ENCODE measurements around the gene SLC12A6.

SLC12A6 gene

DNA sequence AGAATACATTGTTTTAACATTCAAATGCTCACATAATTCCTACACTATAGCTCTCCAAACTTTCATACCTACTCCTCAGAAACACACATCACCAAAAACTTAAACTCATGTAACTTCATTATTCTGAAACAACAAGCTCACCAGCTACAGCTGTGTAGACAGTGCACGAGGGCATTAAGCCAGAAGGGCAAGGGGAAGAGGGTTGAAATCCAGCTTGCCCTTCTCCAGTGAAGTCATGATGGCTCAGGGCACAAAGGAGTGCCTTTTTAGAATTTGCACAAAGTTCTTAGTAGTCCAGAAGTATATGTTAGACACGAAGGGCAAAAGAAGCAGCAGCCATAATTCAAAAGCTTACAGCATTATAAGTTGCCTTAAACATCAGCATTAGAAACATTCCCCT is 8.6 kb downstream of the SLC12A6 start:
- no peak for DNase-seq
- TF ChIP-seq GATA1 (IDR thresholded peaks at IDR 0.05; ENCODE audit: low read depth, low read length) (no peak), POLR2A (IDR thresholded peaks at IDR 0.05; ENCODE audit: low read length) (no peak)

DNA sequence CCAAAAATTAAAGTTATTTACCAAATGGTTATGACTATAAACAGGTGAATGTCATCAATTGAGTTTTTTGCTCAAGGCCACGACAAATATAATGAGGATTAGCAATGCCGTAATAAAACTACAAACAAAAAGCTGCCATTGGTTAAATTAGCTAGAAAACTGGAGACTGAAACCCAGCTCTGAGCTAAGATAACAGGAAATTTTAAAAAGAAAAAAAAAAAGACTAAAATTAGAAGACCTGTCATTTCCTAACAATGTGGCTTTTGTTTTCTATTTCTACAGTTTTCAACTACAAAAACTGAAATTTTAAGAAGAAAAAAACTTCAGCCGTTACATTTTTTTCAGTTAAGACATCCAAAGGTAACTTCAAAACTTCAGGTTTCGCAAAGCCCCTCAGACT is 9.7 kb downstream of the SLC12A6 start:
- DNase-seq, result no peak
- TF ChIP-seq GATA1 (IDR thresholded peaks at IDR 0.05; ENCODE audit: low read depth, low read length) (no peak), POLR2A (IDR thresholded peaks at IDR 0.05; ENCODE audit: low read length) (no peak)

GRCh38 chr15:34325368-34325767 is 12.2 kb downstream of the SLC12A6 start:
- TF ChIP-seq GATA1 (IDR thresholded peaks at IDR 0.05; ENCODE audit: low read depth, low read length) (no peak), POLR2A (IDR thresholded peaks at IDR 0.05; ENCODE audit: low read length) (no peak)
- DNase-seq, result no peak

DNA sequence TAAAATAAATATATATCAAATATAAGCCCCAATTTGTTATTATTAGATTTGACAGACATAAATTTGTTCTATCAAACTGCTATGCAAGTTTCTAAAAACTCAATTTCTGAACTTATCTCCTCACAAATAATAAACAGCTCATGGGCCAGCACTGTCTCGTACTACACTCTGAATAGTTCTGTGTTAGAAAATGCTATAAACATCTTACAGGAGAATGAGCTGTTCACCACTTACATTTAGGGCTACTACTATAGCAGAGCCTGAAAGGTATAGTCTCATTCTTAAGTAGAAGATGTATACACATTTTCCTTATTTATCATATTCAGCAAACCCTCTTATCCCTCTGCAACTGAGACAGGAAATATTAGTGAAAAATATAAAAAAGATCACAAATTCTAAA is 12.6 kb downstream of the SLC12A6 start:
- TF ChIP-seq POLR2A (IDR thresholded peaks at IDR 0.05; ENCODE audit: low read length) (no peak), GATA1 (IDR thresholded peaks at IDR 0.05; ENCODE audit: low read depth, low read length) (no peak)

DNA sequence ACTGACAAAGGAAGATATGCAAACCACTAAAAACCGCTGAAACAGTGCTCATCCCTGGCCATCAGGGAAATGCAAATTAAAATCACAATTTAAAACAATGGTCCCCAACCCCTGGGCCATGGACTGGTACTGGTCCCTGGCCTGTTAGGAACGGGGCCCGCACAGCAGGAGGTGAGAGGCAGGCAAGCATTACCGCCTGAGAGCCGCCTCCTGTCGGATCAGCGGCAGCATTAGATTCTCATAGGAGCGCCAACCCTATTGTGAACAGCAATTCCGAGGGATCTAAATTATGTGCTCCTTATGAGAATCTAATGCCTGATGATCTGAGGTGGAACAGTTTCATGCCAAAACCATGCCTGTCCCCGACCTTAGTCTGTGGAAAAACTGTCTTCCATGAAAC is 14.4 kb downstream of the SLC12A6 start:
- no peak for DNase-seq
- TF ChIP-seq POLR2A (IDR thresholded peaks at IDR 0.05; ENCODE audit: low read length) (no peak), GATA1 (IDR thresholded peaks at IDR 0.05; ENCODE audit: low read depth, low read length) (no peak)

More for the DNA sequence above, 12.6 kb downstream of the SLC12A6 start:
- no peak for DNase-seq

- DNase-seq, result peak; percentile 61 to 71
- TF ChIP-seq GATA1 (IDR thresholded peaks at IDR 0.05; ENCODE audit: low read depth, low read length) (no peak), POLR2A (IDR thresholded peaks at IDR 0.05; ENCODE audit: low read length) (peak; percentile 53)
Observed at GRCh38 chr15:34318277-34319079, 19.1 kb downstream of the SLC12A6 start.

DNA sequence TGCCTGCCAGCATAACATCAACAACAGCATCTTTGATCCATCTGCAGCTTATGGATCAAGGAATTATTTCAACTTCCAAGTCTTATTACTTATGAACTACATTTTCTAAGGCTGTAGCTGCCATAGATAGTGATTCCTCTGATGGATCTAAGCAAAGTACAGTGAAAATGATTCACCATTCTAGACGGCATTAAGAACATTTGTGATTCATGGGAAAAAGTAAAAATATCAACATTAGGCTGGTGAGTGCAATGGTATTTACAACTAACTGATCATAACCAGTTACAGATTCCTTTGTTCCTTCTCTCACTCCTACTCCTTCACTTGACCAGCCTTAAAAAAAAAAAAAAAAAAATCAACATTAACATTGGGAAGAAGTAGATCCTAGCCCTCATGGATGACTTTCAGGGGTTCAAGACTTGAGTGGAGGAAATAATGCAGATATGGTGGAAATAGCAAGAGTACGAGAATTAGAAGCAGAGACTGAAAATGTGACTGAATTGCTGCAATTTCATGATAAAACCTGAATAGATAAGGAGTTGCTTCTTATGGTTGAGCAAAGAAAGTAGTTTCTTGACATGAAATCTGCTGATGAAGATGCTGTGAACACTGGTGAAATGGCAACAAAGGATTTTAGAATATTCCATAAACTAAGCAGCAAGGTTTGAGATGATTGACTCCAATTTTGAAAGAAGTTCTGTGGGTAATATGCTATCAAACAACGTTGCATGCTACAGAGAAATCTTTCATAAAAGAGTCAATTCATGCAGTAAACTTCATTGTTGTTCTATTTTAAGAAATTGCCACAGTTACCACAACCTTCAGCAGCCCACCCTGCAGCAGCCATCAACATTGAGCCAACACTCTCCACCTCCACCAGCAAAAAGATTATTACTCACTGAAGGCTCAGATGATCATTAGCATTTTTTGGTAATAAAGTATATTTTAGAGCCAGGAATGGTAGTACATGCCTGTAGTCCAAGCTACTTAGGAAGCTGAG is 22.8 kb downstream of the SLC12A6 start:
- peak; percentile 25 to 56 for DNase-seq
- no peak for TF ChIP-seq GATA1 (IDR thresholded peaks at IDR 0.05; ENCODE audit: low read depth, low read length)
- no peak for TF ChIP-seq POLR2A (IDR thresholded peaks at IDR 0.05; ENCODE audit: low read length)

DNA sequence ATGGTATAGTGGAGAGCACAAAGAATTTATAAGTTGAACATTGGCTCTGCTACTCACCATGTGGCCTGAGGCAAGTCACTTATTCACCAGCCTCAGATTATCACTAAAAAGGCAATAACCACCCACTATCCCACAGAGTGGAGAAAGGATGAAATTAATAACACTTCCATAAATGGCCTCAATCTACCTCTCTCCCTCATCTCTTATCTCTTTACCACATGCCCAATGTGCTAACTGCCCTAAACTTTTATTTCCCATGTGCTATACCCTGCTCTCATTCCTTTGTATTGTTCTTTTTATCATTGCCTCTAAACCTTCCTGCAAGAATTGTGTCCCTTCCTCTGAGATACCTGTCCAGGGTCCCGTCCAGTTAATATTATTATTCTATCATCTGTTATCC is 26.0 kb downstream of the SLC12A6 start:
- peak in 1 of 2 experiments; percentile 47 for DNase-seq
- TF ChIP-seq POLR2A (IDR thresholded peaks at IDR 0.05; ENCODE audit: low read length) (no peak), GATA1 (IDR thresholded peaks at IDR 0.05; ENCODE audit: low read depth, low read length) (no peak)

GRCh38 chr15:34304613-34305012 is 33.0 kb downstream of the SLC12A6 start:
- no peak for TF ChIP-seq POLR2A (IDR thresholded peaks at IDR 0.05; ENCODE audit: low read length)
- TF ChIP-seq GATA1 (IDR thresholded peaks at IDR 0.05; ENCODE audit: low read depth, low read length), result no peak
- DNase-seq, result no peak

- TF ChIP-seq POLR2A (IDR thresholded peaks at IDR 0.05; ENCODE audit: low read length) (no peak), GATA1 (IDR thresholded peaks at IDR 0.05; ENCODE audit: low read depth, low read length) (no peak)
- DNase-seq, result no peak
Observed at GRCh38 chr15:34301058-34301457, 36.5 kb downstream of the SLC12A6 start.

GRCh38 chr15:34297059-34297458 is 40.5 kb downstream of the SLC12A6 start:
- DNase-seq, result no peak
- TF ChIP-seq GATA1 (IDR thresholded peaks at IDR 0.05; ENCODE audit: low read depth, low read length), result no peak
- TF ChIP-seq POLR2A (IDR thresholded peaks at IDR 0.05; ENCODE audit: low read length), result no peak

- TF ChIP-seq GATA1 (IDR thresholded peaks at IDR 0.05; ENCODE audit: low read depth, low read length) (no peak), POLR2A (IDR thresholded peaks at IDR 0.05; ENCODE audit: low read length) (no peak)
- DNase-seq, result no peak
Observed at GRCh38 chr15:34292621-34293020, 45.0 kb downstream of the SLC12A6 start.

GRCh38 chr15:34284937-34285336 is 52.6 kb downstream of the SLC12A6 start:
- DNase-seq, result peak; percentile 25 to 65
- TF ChIP-seq POLR2A (IDR thresholded peaks at IDR 0.05; ENCODE audit: low read length), result no peak
- TF ChIP-seq GATA1 (IDR thresholded peaks at IDR 0.05; ENCODE audit: low read depth, low read length), result no peak

GRCh38 chr15:34282384-34282783 is 55.2 kb downstream of the SLC12A6 start:
- no peak for DNase-seq
- TF ChIP-seq GATA1 (IDR thresholded peaks at IDR 0.05; ENCODE audit: low read depth, low read length), result no peak
- TF ChIP-seq POLR2A (IDR thresholded peaks at IDR 0.05; ENCODE audit: low read length), result no peak
